Stimulated activated CD8-positive, alpha-beta memory T cell treated with anti-CD3 and anti-CD28 coated beads, Interleukin-12 subunit alpha, Interleukin-12 subunit beta, amount 100 ng/mL, for 1 hour (primary cell): ENCODE results near the gene EEFSEC.

ENCODE experiments used
- DNase-seq: peaks from one replicate; pipeline ENCODE4 v3.0.0-alpha.2; 2020; ENCODE audit warnings: low read depth

Gene EEFSEC

GRCh38 chr3:128318275-128318941 lies 165.1 kb downstream of the EEFSEC start:
- DNase-seq = no peak

DNA sequence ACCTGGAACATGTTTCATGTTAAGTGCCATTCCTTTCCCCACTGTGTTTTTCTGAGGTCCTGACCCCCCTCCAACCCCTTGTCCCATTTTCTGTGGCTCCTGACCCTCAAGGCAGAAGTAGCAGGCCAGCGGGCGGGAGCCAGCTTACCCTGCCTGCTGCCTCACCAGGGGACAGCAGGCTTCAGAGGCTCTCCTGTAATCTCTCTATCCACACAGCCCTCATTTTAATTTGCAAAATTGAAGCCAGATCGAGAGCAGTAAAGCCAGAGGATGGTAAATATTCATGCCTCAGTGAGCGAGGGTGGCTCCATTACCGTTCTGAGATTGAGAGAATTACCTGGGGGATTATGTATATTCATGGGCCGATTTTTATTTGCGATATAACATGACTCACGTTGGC lies 165.8 kb downstream of the EEFSEC start:
- DNase-seq = no peak

DNA sequence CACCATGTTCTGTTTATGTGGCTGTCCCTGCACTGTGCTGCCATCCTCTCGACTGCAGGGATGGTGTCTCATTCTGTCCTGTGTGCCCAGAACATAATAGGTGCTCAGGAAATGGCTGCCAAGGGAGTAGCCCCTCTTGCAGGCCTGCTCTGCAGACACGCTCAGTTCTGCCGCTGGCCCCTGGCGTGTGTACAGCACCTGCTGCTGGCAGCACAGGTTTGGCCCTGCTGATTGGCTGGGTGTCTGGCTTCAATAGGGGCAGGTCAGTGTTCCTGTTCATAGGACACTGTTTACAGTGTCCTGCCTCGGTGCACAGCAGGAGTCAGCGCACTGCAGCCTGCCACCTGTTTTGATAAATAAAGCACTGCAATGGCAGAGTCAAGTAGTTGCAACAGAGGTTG lies 166.5 kb downstream of the EEFSEC start:
- no peak for DNase-seq

GRCh38 chr3:128320551-128321340 lies 167.5 kb downstream of the EEFSEC start:
- no peak for DNase-seq

DNA sequence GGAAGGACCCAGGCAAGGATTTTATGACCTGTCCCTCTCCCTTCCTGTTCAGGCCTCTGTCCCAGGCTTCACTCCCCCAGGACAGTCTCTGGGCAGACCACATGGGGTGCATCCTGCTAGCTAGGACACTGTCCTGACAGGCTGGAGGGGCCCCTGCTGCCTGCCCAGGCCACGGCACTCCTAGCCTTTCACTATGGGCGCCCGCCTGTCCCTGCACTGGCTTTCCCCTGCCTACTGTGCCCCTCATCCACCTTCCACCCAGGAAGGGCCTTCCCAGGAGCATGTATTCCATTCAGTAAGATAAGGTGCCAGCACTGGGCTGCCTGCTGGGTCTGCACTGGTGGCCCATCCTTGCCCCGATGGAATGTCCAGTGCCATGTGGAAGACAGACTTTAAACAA lies 168.1 kb downstream of the EEFSEC start:
- DNase-seq = no peak

DNA sequence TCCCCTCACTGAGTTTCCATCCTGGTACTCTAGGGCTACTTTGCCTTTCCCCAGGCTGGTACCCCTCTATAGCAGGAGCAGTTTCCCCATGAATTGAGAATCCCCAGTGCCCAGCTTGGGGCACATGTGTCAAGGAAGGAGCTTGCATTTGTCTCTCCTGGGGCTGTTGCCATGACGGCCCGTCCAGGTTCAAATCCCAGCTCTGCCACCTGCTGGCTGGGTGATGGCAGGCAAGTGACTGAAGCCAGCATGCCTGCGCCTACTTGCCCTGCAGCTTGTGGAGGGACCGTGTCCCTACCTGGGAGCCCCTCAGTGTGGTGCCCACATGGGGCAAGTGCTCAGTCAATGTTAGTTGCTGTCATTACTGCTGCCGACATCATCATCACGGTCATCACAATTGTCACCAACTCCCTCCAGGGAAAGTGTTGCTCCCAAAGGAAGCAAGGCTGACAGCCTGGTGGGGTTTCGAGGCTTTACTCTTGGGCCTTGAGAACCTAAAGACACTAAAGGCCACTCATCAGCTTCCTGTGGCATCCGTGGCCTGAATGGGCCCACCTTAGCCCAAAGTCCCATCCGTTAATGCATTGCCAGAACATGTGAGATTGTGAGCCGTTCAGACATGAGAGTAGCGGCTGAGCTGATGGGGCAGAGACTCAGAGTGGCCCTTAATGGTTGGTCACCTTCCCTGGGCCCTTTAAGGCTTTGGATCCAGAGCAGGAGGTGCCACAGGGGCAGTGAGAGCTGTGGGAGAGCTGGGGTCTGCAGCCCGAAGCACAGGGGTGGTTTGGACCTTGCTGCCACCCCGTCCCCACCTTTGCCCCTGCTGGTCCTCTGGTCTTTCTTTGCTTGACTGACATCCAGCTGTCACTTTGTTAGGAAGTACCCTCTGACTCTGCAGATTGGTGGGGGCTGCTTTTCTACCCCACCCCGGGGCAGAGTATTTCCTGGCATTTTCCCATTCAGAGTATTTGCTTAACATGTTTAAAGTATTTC lies 169.0 kb downstream of the EEFSEC start:
- peak; percentile 30 for DNase-seq

DNA sequence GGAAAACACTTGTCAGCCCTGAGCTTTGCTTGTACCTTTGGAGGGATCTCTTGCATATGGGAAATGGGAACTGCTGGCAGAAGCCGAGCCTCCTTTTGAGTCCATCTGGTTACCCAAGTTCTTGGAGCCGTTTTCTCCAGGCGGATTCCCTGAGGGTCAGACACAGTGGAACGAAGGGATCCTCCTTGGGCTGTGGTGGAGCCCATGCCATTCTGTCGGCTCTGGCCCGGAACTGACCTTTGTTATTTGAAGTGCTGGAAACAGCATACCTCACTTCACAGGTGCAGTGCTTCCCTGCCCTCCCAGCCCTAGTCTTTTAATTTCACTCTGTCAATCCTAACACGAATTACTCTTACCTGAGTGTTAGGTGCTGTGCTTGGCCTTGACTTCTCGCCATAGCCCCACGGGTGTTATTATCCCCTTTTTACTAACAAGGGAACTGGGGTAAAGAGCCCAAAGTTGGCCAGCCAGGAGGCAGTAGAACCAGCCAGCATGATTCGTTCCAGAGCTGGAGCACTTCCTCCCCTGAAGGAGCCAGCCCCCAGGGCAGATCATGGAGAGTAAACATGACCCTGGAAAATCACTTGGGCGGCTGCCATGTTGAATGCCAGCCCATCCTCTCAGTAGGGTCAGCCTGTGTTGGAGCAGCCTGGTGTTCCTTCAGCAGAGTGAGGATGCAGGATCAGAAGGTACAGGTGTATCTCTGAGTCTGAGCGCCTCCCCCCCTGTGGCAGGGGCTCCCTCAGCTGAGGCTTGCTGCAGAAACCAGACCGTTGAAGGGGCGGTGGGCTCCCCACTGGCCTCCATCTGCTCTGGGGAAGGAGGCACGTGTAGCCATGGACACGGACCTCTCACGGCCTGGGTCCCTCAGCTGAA lies 170.2 kb downstream of the EEFSEC start:
- DNase-seq = no peak

- DNase-seq = no peak
Observed at GRCh38 chr3:128324911-128325592, 171.8 kb downstream of the EEFSEC start.

DNA sequence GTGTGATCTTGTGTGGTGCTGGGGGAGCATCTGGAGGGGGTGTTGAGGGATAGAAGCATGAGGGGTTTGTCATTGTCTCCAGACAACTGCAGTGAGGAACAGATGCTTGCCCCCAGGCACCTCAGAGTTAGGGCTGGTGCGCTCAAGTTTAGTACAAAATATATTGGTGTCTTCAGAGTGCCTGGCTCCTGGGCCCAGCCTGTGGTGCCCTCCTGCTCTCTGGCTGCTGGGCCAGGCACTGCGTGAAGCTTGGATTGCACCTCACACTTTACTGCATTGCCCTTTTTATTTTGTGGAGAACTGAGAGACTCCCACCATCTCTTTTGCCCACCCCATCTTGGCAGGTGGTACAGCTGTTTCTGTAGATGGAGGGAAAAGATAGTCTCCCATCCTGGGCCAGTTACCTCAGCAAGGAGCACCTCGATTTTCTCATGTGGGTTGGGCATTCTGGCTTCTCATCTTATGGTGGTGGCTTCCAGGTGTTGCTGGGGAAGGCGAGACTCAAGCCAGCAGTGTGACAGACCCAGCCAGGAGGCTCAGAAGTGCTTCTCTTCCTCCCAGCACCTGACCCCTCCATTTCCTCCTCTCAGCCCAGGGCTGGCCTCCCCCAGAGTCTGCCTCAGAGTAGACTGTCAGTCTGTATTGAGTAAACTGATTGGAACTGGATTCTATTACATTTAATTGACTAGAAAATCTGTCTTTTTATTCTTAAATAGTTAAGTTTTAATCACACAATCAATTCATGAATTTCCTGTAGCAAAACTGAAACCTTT lies 173.0 kb downstream of the EEFSEC start:
- DNase-seq = no peak

GRCh38 chr3:128327606-128328031 lies 174.3 kb downstream of the EEFSEC start:
- no peak for DNase-seq

GRCh38 chr3:128328546-128329458 lies 175.5 kb downstream of the EEFSEC start:
- DNase-seq = no peak

DNA sequence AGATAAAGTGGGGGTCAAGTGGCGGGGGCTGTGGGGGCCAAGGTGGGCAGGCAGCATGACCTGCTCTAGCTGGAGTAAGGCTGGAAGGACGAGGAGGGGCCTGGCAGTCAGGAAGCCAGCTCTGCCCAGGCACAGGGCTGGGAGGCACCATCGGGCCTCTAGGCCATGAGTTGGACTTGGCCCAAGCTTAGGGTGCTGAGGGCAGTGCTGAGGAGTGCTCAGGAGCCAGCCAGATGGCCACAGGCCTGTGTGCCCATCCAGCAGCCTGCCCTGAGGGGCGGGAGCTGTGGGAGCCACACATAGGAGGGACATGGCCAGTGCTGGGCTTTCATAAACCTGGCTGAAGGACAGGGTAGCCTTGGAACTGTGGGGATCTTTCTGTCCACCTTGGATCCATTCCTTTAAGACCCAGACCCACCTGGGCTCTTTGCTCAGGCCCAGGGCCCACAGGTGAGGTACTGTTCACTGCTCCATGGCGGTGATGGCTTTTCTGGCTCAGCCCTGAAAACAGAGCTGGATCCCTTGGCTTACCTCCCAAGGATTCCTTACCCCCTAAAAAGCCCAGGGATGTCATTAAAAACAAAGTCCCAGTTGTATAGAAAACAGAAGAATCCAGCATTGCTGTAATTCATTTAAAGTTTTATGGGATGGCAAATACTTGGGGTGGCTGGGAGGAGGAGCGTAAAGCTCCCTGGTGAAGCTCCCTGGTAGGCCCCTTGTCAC lies 176.4 kb downstream of the EEFSEC start:
- no peak for DNase-seq

DNA sequence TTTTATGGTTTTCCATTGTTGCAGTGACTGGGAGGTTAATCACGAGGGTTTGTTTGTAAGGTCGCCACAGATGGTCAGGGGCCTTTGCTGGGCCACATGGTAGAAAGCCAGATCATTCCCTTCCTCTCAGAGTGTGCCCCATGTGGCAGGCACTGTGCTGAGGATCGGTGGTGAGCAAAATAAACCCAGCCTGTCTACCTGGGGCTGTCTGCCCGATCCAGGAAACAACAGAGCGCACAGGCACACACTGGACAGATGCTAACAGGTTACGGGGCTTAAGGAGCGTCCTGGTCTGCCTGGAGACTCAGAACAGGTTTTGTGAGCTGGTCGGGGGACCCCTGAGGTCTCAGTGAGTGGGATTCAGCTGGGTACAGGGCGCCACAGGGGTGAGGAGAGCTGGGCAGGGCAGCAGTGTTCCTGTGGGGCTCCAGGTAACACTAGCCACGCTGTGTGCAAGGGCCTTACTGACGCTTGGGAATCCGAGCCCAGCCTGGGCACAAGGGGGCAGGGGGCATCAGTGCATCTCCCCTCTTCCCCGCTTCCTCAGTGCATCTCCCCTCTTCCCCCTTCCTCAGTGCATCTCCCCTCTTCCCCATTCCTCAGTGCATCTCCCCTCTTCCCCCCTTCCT lies 177.0 kb downstream of the EEFSEC start:
- no peak for DNase-seq

DNA sequence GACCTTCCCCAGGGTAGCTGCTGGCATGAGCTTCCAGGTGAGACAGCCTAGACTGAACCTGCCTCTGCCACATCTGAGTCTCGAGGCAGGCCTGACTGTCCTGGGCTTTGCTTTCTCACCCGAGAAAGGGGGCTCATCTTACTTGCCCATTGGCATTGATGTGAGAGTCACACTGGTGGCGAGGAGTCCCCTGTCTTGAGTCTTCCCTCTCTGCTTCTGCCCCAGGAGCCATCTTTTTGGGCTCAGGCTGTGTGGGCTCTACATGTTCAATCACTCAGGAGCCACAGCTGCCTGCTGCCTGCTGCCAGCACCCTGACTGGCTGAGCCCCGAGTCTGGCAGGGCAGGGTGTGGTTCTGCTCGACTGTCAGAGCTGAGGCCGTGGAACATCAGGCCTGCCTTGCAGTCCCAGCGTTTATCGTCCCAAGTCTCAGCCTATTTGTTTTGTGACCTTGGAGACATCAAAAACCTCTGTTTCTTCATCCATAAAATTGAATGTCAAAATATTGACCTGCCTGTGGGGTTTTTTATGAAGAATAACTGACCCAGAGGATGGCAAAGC lies 180.9 kb downstream of the EEFSEC start:
- no peak for DNase-seq

- no peak for DNase-seq
Observed at GRCh38 chr3:128334766-128335165, 181.5 kb downstream of the EEFSEC start.

DNA sequence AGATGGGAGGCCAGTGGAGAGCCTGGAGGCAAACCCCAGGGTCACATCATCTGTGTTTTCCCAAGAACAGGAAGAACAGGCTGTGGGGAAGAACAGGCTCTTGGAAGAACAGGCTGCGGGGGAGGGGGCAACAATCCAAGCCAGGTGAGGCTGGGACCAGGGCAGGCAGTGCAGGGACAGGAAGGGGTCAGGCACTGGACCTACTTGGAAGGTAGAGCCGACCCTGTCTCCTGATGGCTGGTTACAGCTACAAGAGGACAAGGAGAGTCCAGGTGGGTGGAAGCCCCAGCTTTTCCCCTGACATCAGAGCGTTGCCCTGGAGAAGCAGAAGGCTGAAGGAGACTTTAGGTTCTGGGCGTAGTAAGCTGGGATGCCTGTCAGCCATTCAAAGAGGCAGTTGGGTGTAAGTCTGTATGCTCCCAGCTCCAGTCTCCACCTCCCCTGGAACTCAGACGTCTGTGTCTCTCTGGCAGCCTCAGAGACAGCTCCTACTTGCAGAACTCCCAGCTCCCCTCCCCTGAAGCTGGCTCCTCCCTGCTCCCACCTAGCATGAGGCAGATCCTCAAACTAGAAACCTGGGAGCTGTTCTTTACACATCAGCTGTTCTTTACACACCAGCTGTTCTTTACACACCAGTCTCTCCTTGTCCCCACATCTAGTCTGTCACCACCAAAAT lies 182.5 kb downstream of the EEFSEC start:
- no peak for DNase-seq
